NCI-H1417 (cell line): Measurements from ENCODE around the gene RB1.
"Not testable (repeated sequence)": the region's sequence is repeated elsewhere in the genome, so short reads cannot be mapped to it uniquely, and the experiment has no call there.

Experiments
- DNase-seq, 3 experiments: peaks; one replicate each; lab custom pipeline; 2025; lab: John Stamatoyannopoulos, UW

The RB1 gene

GRCh38 chr13:48410199-48410598, 106.6 kb downstream of the RB1 start:
- no peak for DNase-seq

- no peak for DNase-seq
Measured at GRCh38 chr13:48411147-48411794, 107.7 kb downstream of the RB1 start.

- no peak for DNase-seq
Measured at GRCh38 chr13:48411841-48412531, 108.4 kb downstream of the RB1 start.

GRCh38 chr13:48412881-48413351, 109.4 kb downstream of the RB1 start, which contains the start of gene LPAR6:
Gene LPAR6, minus strand, starts transcription at chr13:48413113. Its CDS starts 690 bp downstream, at chr13:48412423.
- no peak for DNase-seq

GRCh38 chr13:48414501-48414900, 111.0 kb downstream of the RB1 start:
- DNase-seq = no peak

GRCh38 chr13:48415516-48415915, 112.0 kb downstream of the RB1 start:
- no peak for DNase-seq

GRCh38 chr13:48422003-48422402, 118.5 kb downstream of the RB1 start:
- DNase-seq = not testable (repeated sequence)

- no peak for DNase-seq
Measured at GRCh38 chr13:48424212-48424611, 120.7 kb downstream of the RB1 start.

- no peak for DNase-seq
Measured at GRCh38 chr13:48426052-48426451, 122.5 kb downstream of the RB1 start.

- DNase-seq = not testable (repeated sequence)
Measured at GRCh38 chr13:48426755-48427298, 123.3 kb downstream of the RB1 start.

- no peak for DNase-seq
Measured at GRCh38 chr13:48429036-48429435, 125.5 kb downstream of the RB1 start.

- DNase-seq = no peak
Measured at GRCh38 chr13:48429886-48430285, 126.3 kb downstream of the RB1 start.

- DNase-seq = no peak
Measured at GRCh38 chr13:48431431-48431830, 127.9 kb downstream of the RB1 start.

GRCh38 chr13:48431987-48432615, 128.6 kb downstream of the RB1 start:
- DNase-seq = no peak

- DNase-seq = no peak
Measured at GRCh38 chr13:48434200-48434599, 130.6 kb downstream of the RB1 start.

GRCh38 chr13:48436661-48437288, 133.2 kb downstream of the RB1 start:
- no peak for DNase-seq

- DNase-seq = peak in 1 of 3 experiments; percentile 29
Measured at GRCh38 chr13:48437371-48437770, 133.8 kb downstream of the RB1 start.

- no peak for DNase-seq
Measured at GRCh38 chr13:48443442-48444208, 140.1 kb downstream of the RB1 start.

- DNase-seq = no peak
Measured at GRCh38 chr13:48446464-48446863, 142.9 kb downstream of the RB1 start.

- no peak for DNase-seq
Measured at GRCh38 chr13:48448285-48448958, 144.9 kb downstream of the RB1 start.
